Measurements from ENCODE around the gene DHRSX.
"Not testable (repeated sequence)": the region's sequence is repeated elsewhere in the genome, so short reads cannot be mapped to it uniquely, and the experiment has no call there.

The DHRSX gene

GRCh38 chrX:2423899-2424298, 76.9 kb downstream of the DHRSX start:
- DNase-seq, result no peak

DNA sequence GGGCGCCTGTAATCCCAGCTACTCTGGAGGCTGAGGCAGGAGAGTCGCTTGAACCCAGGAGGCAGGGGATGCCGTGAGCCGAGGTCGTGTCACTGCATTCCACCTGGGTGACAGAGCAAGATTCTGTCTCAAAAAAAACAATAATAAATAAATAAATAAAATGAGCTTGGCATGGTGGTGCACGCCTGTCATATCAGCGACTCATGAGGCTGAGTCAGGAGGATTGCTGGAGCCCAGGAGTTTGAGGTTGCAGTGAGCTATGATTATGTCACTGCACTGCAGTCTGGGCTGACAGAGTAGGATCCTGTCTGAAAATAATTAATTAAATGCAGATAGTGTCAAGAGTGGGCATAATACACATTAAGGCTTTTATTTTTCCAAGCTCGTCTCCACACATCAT, 77.5 kb downstream of the DHRSX start:
- peak; percentile 16 for DNase-seq

- DNase-seq, result not testable (repeated sequence)
Observed at GRCh38 chrX:2419418-2419817, 81.4 kb downstream of the DHRSX start.

DNA sequence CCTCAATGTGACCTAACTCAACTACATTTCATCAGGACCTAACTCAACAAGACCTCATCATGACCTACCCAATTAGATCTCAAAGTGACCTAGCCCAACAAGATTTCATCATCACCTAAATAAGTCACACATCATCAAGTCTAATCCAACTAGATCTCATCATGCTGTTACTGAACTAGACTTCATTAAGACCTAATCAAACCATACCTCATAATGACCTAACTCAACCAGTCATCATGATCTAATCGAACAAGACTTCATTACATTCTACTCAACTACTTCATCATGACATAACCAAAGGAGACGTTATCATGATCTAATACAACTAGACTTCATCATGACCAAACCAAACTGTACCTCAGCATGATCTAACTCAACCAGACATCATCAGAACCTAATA, 82.8 kb downstream of the DHRSX start:
- DNase-seq, result no peak

DNA sequence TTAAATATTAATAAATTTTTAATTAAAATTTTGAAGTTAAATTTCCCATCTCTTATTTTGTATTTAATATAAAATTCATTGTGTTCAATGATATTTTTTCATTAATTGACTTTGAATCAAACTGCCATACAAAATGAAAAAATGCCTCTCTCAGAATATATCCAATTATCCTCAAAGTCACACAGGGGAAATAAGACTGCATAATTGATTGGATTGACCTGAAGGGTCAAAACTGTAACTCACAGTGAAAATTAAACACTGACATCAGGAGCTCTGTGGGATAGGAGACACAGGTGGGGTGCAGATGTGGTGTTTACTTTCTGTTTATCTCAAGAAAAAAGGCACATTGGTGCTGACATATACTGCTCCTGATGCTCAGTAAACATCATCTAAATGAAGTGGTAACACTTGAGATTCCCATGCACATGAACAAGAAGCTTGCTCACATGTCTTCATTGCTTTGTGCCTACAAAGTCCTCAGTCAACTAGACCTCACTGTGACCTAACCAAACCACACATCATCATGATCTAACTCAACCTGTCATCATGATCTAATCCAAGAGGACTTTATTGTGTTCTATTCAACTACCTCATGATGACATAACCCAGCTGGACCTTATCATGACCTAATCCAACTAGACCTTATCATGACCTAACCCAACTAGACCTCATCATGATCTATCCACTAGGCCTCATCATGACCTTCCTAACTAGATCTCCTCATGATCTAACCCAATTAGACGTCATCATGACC, 83.7 kb downstream of the DHRSX start:
- DNase-seq, result no peak

GRCh38 chrX:2414384-2414783, 86.4 kb downstream of the DHRSX start:
- DNase-seq, result no peak

DNA sequence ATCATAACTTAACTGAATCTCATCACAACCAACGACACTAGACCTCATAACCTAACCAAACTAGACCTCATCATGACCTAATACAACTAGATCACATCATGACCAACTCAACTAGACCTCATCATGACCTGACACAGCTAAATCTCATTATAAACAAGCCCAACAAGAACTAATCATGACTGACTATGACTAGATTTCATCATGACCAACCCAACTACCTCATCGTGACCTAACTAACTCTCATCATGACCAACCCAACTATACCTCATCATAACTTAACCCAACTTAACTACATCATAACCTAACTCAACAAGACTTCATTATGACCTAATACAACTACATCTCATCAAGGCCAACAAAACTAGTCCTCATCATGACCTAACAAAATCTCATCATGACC, 86.8 kb downstream of the DHRSX start:
- no peak for DNase-seq

DNA sequence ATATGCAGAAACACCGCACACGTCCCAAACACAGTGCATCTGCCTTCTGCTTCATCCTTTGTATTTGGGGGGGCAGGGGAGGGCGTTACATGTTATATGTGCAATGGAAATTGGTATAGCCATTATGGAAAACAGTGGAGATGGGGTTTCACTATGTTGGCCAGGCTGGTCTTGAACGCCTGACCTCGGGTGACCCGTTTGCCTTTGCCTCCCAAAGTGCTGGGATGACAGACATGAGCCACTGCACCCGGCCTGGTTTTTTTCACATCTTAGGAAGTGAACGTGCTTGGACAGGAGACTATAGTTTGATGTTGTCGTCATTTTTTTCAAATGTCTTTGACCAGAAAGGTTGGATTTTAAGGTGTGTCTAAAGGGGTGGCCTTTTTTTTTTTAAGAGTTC, 88.6 kb downstream of the DHRSX start:
- DNase-seq, result no peak

DNA sequence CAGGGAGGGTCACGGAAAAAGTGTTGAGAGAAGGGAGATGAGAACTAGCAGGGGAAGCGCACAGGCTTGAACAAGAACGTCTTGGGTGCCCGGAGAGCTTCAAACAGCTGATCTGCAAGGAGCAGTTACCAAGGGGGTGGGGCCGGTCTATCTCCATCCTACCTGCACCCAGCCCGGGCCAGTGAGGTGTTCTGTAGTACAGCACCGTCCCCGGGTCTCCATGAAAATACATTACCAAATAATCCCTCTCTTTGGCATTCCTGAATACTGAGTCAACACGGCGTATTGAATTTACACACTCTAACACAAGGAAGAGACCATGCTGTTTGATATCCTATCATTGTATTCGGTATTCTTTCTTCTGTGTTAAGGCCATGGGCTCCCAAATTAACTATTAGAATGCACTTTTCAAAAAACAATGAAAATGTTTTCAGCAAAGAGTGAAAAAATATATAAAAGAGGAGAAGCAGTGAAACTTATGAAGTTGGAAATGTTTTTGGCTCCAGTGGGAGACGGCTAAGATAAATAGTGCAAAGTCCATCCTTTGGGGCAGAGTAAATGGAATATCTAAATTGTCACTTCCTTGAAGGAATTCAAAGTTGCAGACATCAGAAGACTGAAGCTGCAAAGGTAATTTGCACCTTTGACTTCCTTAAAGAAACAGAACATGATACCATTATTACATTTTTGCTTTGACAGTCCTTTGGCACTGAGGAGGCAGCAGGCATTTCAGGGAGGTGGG, 90.3 kb downstream of the DHRSX start:
- no peak for DNase-seq

DNA sequence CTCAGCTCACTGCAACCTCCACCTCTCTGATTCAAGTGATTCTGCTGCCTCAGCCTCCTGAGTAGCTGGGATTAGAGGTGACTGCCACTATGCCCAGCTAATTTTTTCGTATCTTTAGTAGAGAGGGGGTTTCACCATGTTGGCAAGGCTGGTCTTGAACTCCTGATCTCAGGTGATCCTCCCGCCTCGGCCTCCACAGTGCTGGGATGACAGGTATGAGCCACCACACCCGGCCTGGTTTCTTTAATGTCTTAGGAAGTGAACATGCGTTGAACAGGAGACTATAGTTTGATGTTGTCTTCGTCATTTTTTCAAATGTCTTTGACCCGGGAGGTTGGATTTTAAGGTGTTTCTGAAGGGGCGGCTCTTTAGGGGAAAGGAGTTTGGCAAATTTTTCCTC, 91.0 kb downstream of the DHRSX start:
- no peak for DNase-seq

- DNase-seq, result no peak
Observed at GRCh38 chrX:2408856-2409255, 91.9 kb downstream of the DHRSX start.

- no peak for DNase-seq
Observed at GRCh38 chrX:2406891-2407518, 93.8 kb downstream of the DHRSX start.

GRCh38 chrX:2404776-2405175, 96.0 kb downstream of the DHRSX start:
- DNase-seq, result no peak

DNA sequence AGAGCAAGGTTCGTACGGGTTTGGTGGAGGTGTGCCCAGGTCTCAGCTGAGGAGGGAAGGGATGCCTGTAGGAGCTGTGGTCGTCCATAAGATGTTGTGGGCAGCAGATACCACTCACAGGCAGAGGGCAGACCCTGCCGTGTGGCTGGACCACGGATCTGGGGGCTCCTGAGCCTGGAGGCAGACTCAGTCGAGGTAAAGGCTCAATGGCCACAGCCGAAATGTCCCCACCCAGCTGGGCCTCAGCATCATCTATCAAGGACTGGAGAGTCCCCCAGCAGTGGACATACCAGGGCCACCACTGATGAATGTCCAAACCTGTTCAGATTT, 98.5 kb downstream of the DHRSX start:
- no peak for DNase-seq

DNA sequence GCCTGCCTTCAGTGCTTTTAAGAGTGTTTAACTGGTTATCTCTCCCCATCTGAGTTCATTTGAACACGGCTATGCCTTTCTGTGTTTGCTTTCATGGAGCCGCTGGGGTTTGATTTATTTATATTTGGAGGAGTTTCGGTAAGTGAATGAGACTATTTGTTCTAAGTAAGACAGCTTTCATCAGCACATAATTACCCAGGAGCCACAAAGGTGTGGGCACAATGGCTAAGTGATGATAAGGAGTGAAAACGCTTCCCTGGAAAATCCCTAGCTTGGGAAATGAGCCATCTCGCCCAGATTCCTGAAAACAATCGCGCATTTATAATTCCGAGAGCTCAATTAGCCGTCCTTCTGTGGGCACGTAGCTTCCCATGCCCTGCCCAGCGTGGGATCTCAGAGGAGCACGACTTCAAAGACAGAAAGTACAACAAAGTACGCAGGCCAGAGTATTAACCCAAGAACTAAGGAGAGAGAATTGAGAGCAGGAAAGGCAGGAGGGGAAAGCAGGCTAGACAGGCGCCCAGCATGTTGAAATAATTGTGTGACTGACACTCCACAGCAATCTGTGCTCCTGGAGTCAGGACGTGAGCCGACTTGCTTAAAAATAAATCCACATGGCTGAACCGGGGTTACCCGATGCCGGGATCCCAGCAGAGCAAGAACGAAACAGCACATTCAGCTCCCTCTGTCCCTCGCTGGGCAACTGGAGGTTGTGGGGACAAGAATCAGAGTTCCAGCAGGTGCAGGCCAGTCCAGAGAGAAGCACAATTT, 99.0 kb downstream of the DHRSX start:
- DNase-seq, result peak; percentile 37

DNA sequence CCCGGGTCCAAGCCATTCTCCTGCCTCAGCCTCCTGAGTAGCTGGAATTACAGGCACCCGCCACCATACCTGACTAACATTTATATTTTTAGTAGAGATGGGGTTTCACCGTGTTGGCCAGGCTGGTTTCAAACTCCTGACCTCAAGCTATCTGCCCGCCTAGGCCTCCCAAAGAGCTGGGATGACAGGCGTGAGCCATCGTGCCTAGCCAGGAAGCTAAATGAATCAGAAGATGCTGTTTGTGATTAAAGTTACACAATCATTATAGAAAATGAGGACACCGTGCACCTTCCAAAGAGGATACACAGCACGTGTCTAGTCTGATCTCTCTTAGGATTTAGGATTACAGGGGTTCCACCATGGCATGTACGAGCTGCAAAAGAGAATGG, 99.6 kb downstream of the DHRSX start:
- DNase-seq, result peak; percentile 44

DNA sequence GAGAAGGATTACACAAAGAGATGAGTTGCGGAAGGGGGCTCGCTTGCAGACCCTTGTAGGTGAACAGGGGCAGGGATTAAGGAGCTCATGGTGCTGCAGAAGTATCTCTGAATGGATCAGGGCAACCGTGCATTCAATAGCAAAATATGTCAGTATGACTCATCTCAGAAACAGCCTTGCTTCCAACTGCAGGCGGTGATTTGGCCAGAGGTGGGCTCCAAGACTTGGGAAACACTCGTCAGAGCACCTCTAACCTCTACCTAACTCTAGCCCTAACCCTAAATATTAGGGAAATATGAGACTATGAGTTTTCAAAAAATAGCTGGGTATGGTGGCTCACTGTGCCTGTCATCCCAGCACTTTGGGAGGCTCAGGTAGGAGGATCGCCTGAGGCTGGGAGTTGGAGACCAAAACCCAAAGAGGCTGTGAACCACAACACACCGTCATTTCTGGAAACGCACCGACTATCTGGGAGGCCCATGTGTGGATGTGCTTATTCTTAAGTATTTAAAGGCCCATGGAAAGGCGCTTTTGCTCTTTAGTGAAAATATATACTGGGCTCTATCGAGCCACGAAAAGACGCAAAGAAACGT, 102.6 kb downstream of the DHRSX start:
- DNase-seq, result peak; percentile 68

DNA sequence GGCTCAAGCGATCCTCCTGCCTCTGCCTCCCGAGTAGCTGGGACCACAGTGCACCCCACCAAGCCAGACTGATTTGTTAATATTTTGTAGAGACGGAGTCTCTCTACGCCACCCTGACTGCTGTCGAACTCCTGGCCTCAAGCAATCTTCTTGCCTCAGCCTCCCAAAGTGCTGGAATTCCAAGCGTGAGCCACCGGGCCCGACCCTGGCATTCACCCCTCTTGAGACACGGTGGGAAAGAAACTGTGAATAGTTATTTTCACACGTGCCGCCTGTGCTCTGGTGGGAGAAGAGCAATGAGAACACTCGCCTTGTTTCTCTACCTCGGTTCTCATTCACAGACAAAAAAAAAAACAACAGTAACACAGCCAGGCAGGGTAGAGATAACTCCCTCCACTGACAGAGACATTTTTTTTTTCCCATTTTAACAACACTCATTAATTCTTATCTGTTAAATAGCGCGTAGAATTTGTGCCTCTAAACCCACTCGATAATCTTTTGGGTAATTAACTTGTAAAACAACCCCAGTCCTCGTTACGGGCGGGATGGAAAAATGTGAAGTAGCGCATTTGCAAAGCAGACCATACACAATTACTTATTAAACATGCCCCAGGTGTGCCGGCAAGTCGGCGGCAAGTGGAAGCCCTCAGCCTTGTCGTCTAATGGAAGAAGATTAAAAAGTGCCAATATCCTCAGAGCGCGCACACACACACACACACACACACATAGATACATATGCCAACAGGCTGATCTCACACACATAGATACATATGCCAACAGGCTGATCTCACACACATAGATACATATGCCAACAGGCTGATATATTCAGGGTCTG, 103.3 kb downstream of the DHRSX start:
- peak; percentile 4 for DNase-seq

GRCh38 chrX:2395261-2395992, 105.3 kb downstream of the DHRSX start:
- DNase-seq, result no peak

DNA sequence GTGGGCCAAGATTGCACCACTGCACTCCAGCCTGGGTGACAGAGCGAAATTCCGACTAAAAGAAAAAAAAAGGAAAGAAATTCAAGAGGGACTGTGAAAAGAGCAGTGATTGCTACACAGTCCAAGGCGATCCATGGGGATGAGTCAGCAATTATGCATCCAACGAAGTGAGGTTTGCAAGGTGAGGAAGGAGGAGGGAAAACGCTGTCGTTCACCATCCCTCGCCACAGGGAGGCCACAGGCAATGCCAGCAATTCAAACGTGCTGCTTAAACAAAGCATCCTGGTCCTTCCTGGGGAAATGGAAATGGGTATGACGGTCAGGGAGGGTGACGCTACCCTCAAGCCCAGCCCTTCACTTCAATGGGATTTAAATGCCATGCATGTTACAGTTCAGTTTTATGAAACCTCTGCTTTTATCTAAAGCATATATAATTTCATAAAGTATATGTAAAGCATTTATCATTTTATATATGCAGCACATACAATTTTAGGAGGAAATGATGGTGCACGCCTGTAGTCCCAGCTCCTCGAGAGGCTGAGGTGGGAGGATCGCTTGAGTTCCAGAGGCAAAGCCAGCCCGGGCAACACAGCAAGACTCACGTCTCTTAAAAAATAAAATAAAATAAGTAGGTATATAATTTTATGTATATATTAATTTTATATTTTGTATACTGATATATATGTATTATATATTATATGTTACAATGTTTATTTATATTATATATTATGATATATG, 108.7 kb downstream of the DHRSX start:
- peak; percentile 87 for DNase-seq

All from fibroblast of skin of abdomen (primary cell).